ENCODE data around the gene SLC6A13.

DNA sequence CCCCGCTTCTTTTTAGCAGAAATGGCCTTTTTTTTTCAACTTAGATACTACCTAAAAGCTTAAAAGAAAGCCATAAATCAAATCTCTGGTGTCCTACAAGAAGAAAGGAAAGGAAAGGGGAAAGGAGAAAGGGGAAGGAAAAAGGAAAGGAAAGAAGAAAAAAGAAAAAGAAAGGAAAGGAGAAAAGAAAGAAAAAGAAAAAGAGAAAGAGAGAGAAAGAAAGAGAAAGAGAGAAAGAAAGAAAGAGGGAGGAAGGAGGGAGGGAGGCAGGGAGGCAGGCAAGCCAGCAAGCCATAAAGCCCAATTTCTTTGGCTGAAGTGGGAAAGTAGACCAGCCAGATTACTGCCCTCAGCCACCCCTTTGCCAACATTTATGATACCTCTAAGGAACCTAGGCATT lies 32.5 kb upstream of the SLC6A13 start:
- no peak for TF ChIP-seq POLR2A (IDR thresholded peaks at IDR 0.05)
- TF ChIP-seq CTCF (IDR thresholded peaks at IDR 0.05), result no peak
